Activated B cell treated with CpG ODN at 0.5 μM for 24 hours (primary cell): ENCODE data around the gene DNAJC4. TPM values are rescaled to one million over a fixed set of nuclear protein-coding genes. Genes with fewer than 3 reads are reported as not detected.

Experiments
- ATAC-seq: fragments of 200-7000 bp; cut with Tn5 transposase; one replicate; pipeline ENCODE4 v1.10.0; 2021; ENCODE audit warnings: low read depth, mild to moderate bottlenecking, moderate library complexity
- CTCF ChIA-PET: fragments of 350-600 bp; sonication (Branson Sonifier 250); formaldehyde crosslinking; loops from one replicate; lab custom pipeline; 2021; ENCODE audit warnings: antibody characterized with exemption; lab: Charles Lee
- POLR2A ChIA-PET: fragments of 350-600 bp; sonication (Branson Sonifier 250); formaldehyde crosslinking; loops from one replicate; lab custom pipeline; 2021; ENCODE audit warnings: antibody characterized with exemption; lab: Charles Lee
- DNase-seq: peaks from one replicate; pipeline ENCODE4 v3.0.0; 2022
- H3K27ac Mint-ChIP-seq: one replicate; pipeline ENCODE4 v1.8.0; 2020; ENCODE audit warnings: mixed read lengths
- H3K27me3 Mint-ChIP-seq: one replicate; pipeline ENCODE4 v1.8.0; 2021; ENCODE audit warnings: mixed read lengths
- H3K36me3 Mint-ChIP-seq: one replicate; pipeline ENCODE4 v1.8.0; 2021; ENCODE audit warnings: low read depth, mixed read lengths
- H3K4me1 Mint-ChIP-seq: one replicate; pipeline ENCODE4 v1.8.0; 2021; ENCODE audit warnings: mixed read lengths
- H3K4me3 Mint-ChIP-seq: one replicate; pipeline ENCODE4 v1.8.0; 2020; ENCODE audit warnings: mild to moderate bottlenecking, mixed read lengths
- H3K9me3 Mint-ChIP-seq: one replicate; pipeline ENCODE4 v1.8.0; 2020; ENCODE audit warnings: mixed read lengths
- CTCF ChIP-seq: fragments of 200-600 bp; IDR thresholded peaks from one replicate; pipeline ENCODE4 v1.8.0; 2022; ENCODE audit warnings: antibody characterized with exemption, mild to moderate bottlenecking
- intact Hi-C: fragments of 100-400 bp; cut with micrococcal nuclease; formaldehyde crosslinking; loops from one replicate; pipeline ENCODE4 v1.15.1; 2024
- total RNA-seq: library from RNA; stranded (reverse); gene quantifications from 2 replicates; pipeline ENCODE4 v1.2.3, GENCODE V29; 2022

The DNAJC4 gene
- total RNA-seq, 1 donor from 2014 or later = 53.3 TPM

DNA sequence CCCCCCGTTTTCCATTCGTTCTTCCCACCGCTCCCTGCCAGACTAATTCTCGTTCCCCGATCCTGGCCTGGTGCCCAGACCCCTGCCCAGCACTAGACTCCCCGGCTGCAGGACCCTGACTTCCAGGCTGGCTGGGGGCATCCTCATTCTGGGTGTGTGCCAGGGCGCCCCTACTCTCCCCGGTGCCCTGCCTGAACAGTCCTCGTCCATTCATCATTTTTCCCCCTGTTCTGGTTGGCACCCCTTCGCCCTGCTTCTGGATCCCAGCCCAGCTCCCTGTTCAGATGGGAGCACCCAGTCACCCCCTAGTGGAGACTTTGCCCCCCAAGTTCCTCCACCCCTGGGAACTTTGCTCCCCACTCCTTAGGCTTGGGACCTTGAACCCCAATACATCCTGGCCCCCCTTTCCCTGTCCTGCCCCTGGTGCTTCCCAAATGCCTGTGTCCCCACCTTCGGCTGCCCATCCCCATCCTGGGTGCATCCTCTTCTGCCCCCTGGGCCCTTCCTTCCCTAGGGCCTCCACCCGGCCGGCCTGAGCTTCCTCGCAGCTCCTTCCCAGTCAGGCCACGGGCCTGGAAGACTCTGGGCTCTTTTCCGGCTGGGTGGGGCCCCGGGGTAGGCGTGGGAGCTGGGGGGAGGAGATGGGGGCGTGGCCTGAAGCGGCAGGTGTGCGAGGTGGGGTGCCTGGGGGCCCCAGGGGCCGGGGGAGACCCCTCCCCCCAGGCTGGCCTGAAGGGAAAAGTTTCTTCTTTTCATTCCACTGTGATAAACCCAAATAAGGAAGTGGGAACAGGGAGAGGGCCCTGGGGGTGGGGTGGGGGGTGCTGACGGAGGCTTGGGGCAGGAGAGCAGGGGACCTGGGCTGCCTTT is 21.9 kb downstream of the DNAJC4 start:
- Mint-ChIP-seq H3K27ac (peak overlapping the region; percentile 25), H3K4me3 (peak overlapping the region; percentile 85), H3K4me1 (peaks cover 17% of the 10 kb centered on the region), H3K9me3 (no peaks in the 10 kb centered on the region), H3K27me3 (no peaks in the 10 kb centered on the region), H3K36me3 (peaks cover 4% of the 10 kb centered on the region)
- ATAC-seq (no peak), DNase-seq (no peak)
- ChIA-PET CTCF (interaction anchor here (0.7 to 2.9 kb wide), 8 partner anchors 15 to 67 kb away, joined by 3 to 13 read pairs (median 3); partner anchors contain the start of gene ESRRA), POLR2A (interaction anchor here (0.7 to 2.8 kb wide), 6 partner anchors 10 to 47 kb away, joined by 3 to 15 read pairs (median 6); partner anchors contain the start of gene FKBP2)
- intact Hi-C loops = no loop called here
- TF ChIP-seq CTCF = no peak

- ChIA-PET CTCF (interaction anchor here (2.1 to 2.4 kb wide), 2 partner anchors 16 to 48 kb away, joined by 9 to 13 read pairs; no protein-coding TSS in a partner anchor), POLR2A (interaction anchor here (1.3 to 1.9 kb wide), 3 partner anchors 12 to 48 kb away, joined by 6 to 9 read pairs (median 8); partner anchors contain the start of gene FKBP2)
- intact Hi-C loops = no loop called here
- Mint-ChIP-seq H3K27me3 (no peaks in the 10 kb centered on the region), H3K27ac (no peak overlapping the region), H3K4me3 (peak overlapping the region; percentile 28), H3K4me1 (peaks cover 13% of the 10 kb centered on the region), H3K9me3 (no peaks in the 10 kb centered on the region), H3K36me3 (peaks cover 4% of the 10 kb centered on the region)
- ATAC-seq (no peak), DNase-seq (no peak)
- no peak for TF ChIP-seq CTCF
These were observed 22.7 kb downstream of the DNAJC4 start for GRCh38 chr11:64253043-64253442.

- no peak for DNase-seq
- intact Hi-C loops = no loop called here
- ATAC-seq = no peak
- no peaks in the 10 kb centered on the region for H3K27me3 Mint-ChIP-seq
- peaks cover 4% of the 10 kb centered on the region for H3K36me3 Mint-ChIP-seq
- peaks cover 13% of the 10 kb centered on the region for H3K4me1 Mint-ChIP-seq
- H3K9me3 Mint-ChIP-seq = no peaks in the 10 kb centered on the region
- no peak for TF ChIP-seq CTCF
- CTCF ChIA-PET = no interaction called here
- no peak overlapping the region for H3K27ac Mint-ChIP-seq
- POLR2A ChIA-PET = interaction anchor here (0.9 to 1.9 kb wide), 2 partner anchors 16 to 48 kb away, joined by 3 to 6 read pairs; no protein-coding TSS in a partner anchor
- no peak overlapping the region for H3K4me3 Mint-ChIP-seq
These were observed 23.1 kb downstream of the DNAJC4 start for GRCh38 chr11:64253481-64253880.

DNA sequence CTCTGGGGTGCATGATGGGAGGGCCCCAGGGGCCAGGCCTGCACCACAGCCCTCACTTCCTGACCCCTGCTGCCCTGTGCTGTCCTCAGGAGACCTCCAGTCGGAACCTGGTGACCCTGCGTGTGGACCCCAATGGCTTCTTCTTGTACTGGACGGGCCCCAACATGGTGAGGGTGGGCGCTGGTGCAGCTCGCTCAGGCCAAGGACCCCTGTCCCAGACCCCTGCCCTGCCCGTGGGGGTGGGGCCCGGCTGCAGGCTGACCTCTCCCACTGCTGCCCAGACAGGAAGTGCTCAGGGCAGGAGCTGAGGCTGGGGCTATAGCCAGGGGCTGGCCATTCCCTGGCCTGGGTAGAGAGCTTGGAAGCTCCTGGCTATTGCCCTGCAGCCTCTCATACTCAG is 24.0 kb downstream of the DNAJC4 start:
- no peaks in the 10 kb centered on the region for H3K27me3 Mint-ChIP-seq
- no peak overlapping the region for H3K4me3 Mint-ChIP-seq
- ChIA-PET CTCF (no interaction called here), POLR2A (interaction anchor here (0.5 to 1.9 kb wide), 3 partner anchors 15 to 483 kb away, joined by 3 to 6 read pairs (median 6); no protein-coding TSS in a partner anchor)
- H3K4me1 Mint-ChIP-seq = peaks cover 14% of the 10 kb centered on the region
- no peak for TF ChIP-seq CTCF
- ATAC-seq (no peak), DNase-seq (no peak)
- intact Hi-C loops = no loop called here
- no peaks in the 10 kb centered on the region for H3K9me3 Mint-ChIP-seq
- no peak overlapping the region for H3K27ac Mint-ChIP-seq
- peaks cover 5% of the 10 kb centered on the region for H3K36me3 Mint-ChIP-seq
